ENCODE measurements around the gene TPCN2.

Gene TPCN2

DNA sequence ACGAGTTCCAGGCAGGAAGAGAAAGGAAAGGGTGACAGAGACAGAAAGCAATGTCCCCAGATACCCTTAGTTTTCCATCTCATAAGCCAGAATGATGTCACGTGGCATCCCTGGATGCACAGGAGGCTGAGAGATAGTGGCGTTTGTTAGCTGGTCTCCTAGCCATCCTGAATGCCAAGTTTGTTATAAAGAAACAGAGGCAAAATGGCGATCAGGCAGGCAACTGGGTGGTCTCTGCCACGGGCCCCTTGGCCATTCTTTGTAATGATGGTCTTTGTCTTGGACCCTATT is 112.3 kb downstream of the TPCN2 start:
- H3K4me3 ChIP-seq: no peak overlapping the region
- no peak for DNase-seq (ENCODE audit: low spot score)
- no peak overlapping the region for H3K27ac ChIP-seq
- TF ChIP-seq, protein P1, sequence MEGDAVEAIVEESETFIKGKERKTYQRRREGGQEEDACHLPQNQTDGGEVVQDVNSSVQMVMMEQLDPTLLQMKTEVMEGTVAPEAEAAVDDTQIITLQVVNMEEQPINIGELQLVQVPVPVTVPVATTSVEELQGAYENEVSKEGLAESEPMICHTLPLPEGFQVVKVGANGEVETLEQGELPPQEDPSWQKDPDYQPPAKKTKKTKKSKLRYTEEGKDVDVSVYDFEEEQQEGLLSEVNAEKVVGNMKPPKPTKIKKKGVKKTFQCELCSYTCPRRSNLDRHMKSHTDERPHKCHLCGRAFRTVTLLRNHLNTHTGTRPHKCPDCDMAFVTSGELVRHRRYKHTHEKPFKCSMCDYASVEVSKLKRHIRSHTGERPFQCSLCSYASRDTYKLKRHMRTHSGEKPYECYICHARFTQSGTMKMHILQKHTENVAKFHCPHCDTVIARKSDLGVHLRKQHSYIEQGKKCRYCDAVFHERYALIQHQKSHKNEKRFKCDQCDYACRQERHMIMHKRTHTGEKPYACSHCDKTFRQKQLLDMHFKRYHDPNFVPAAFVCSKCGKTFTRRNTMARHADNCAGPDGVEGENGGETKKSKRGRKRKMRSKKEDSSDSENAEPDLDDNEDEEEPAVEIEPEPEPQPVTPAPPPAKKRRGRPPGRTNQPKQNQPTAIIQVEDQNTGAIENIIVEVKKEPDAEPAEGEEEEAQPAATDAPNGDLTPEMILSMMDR (IDR thresholded peaks at IDR 0.05): no peak

DNA sequence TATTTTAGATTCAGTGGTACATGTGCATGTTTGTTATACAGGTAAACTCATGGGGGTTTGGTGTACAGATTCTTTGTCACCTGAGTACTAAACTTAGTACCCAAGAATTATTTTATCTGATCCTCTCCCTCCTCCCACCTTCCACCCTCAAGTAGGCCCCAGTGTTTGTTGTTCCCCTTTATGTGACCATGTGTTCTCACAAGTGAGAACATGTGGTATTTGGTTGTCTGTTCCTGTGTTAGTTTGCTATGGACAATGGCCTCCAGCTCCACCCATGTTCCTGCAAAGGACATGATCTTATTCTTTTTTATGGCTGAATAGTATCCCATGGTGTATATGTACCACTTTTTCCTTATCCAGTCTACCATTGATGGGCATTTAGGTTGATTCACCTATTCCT is 113.8 kb downstream of the TPCN2 start:
- no peak for DNase-seq (ENCODE audit: low spot score)
- TF ChIP-seq, protein P1 (IDR thresholded peaks at IDR 0.05): no peak
- no peak overlapping the region for H3K4me3 ChIP-seq
- H3K27ac ChIP-seq: no peak overlapping the region

DNA sequence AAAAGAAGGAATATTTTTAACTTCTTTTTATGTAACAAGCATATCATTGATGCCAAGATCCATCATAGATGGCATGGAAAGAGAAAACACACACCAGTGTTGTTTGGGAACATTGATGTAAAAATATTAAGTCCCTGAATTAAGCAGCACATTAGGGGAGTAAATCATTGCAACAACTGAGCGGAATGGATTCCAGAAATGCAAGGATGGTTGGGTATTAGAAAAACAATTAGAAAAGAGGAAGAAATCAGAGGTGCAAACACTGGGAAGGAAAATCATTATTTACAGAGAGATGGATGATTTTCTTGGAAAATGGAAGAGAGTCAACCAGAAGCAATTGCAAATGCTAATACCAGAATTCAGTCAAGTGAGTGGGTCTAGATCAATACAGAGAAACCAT is 115.1 kb downstream of the TPCN2 start:
- no peak overlapping the region for H3K4me3 ChIP-seq
- H3K27ac ChIP-seq: no peak overlapping the region
- TF ChIP-seq, protein P1 (IDR thresholded peaks at IDR 0.05): no peak
- no peak for DNase-seq (ENCODE audit: low spot score)

DNA sequence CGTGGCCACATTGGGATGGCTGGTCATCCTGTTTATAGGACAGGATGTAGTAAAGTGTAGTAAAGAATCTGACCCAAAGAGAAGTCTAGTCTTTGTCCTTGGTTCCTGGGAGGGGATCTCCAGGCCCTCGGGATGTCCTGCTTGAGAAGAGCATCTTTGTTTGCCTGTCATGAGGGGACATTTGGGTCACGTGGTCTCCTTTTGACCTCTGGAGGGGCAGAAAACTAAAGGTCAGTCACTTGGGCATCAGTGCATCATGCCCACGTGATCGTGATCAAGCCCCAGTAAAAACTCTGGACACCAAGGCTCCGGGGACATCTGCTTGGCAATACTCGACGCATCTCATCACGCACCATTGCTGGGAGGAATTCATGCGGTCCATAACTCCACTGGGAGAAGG is 116.1 kb downstream of the TPCN2 start:
- no peak overlapping the region for H3K27ac ChIP-seq
- TF ChIP-seq, protein P1 (IDR thresholded peaks at IDR 0.05): no peak
- H3K4me3 ChIP-seq: no peak overlapping the region

DNA sequence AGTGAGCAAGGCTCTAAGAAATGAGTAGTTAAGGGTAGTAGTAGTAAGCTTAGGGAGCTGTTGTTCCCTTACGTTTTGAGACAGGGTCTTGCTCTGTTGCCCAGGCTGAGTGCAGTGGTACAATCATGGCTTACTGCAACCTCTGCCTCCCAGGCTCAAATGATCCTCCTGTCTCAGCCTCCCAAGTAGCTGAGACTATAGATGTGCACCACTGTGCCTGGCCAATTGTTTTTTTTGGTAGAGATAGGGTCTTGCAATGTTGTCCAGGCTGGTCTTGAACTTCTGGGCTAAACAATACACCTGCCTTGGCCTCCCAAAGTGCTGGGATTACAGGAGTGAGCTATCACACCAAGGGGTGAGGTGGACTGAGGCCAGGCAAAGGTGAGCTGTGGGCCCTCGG is 117.0 kb downstream of the TPCN2 start:
- H3K4me3 ChIP-seq: no peak overlapping the region
- TF ChIP-seq, protein P1 (IDR thresholded peaks at IDR 0.05): no peak
- H3K27ac ChIP-seq: peak overlapping the region in 1 of 2 donors; percentile 51
- DNase-seq (ENCODE audit: low spot score): no peak

More for the DNA sequence above, 116.1 kb downstream of the TPCN2 start:
- DNase-seq (ENCODE audit: low spot score): no peak

DNA sequence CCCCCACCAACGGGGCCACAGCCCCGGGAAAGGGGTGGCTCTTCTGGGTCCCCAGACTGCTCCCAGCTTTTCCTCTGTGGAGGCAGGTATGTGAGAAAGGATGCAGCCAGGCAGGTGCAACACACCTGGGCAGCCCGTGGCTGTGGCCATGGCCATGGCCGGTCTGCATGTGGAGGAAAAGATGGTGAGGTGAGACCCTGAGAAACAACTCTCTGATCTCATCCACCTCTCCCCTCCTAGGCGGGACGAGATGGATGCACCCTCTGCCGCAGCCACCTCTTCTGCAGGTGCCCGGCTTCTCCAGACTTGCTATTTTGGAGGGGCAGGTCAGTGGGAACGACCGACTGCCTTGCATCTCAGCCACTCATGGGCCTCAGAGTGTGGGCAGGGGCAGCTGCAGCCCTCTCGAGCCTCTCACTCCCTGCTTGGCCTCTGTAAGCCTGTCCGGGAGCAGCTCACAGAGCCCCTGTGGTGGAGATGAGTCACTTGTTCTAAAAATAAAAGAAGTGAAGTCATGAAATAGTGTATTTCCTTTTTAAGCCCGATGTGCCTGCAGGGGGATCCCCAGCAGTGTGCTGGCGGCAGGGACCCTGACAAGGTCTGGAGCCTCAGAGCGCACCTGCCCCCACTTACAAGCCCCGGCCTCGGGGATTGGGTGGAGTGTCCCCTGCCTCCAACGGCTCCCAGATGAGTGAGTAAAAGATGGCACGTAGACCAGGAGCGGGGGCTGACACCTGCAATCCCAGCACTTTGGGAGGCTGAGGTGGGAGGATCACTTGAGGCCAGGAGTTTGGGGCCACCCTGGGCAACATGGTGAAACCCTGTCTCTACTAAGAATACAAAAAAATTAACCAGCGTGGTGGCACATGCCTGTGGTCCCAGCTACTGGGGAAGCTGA is 117.7 kb downstream of the TPCN2 start:
- DNase-seq (ENCODE audit: low spot score): no peak
- Histone ChIP-seq H3K27ac (peak overlapping the region; percentile 38 to 51), H3K4me3 (peak overlapping the region; percentile 44)
- TF ChIP-seq, protein P1 (IDR thresholded peaks at IDR 0.05): peak; percentile 17

All from coronary artery (tissue), 2 donors.